ENCODE measurements around the gene BATF2.
"Not testable (repeated sequence)": the region's sequence is repeated elsewhere in the genome, so short reads cannot be mapped to it uniquely, and the experiment has no call there.

BATF2 gene

GRCh38 chr11:64996710-64997380 is at the start of gene BATF2:
Gene BATF2, minus strand, starts transcription at chr11:64996971. Its CDS starts 57 bp downstream, at chr11:64996914.
- DNase-seq, result peak; percentile 92

GRCh38 chr11:65045728-65046127 is 49.0 kb upstream of the BATF2 start:
- no peak for DNase-seq

DNA sequence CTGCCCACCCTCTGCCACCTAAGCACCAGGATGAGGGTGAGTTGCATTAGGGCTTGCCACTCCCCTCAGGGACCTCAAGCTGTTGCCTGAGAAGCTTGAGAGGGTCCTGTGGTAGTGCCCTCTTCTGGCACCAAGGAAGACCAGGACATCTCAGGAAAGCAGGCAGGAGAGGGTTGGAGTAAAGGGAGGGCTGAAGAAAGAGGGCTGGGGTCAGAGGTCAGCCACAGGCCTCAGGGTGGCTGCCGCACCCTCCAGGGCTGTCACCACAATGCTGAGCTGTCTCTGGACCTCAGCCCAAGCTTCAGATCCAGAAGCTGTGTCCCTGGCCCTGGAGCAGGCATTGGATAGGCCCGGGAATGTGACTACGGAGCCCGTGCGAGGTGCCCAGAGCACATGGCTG is 48.3 kb upstream of the BATF2 start:
- no peak for DNase-seq

- DNase-seq, result no peak
Observed at GRCh38 chr11:65043881-65044501, 47.2 kb upstream of the BATF2 start.

- no peak for DNase-seq
Observed at GRCh38 chr11:65042891-65043290, 46.1 kb upstream of the BATF2 start.

GRCh38 chr11:65040847-65041622 is 44.3 kb upstream of the BATF2 start, which contains the start of gene SAC3D1:
Gene SAC3D1, plus strand, starts transcription at chr11:65041210. Its CDS starts 83 bp downstream, at chr11:65041293.
- peak; percentile 98 for DNase-seq

DNA sequence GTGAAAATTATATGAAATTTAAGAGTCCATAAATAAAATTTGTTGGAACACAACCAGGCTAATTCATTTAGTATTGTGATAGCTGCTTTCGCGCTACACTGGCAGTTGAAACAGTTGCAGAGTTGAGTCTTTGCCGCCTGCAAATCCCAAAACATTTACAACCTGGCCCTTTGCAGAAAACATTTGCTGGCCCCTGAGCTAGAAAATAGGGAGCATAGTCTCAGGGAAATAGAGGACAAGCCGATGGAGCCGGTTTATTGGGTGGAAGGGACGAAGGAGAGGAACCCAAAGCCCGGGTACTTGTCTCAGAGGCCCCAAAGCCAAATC is 43.7 kb upstream of the BATF2 start:
- no peak for DNase-seq

GRCh38 chr11:65036931-65037330 is 40.2 kb upstream of the BATF2 start:
- no peak for DNase-seq

- DNase-seq, result no peak
Observed at GRCh38 chr11:65035579-65035978, 38.8 kb upstream of the BATF2 start.

GRCh38 chr11:65034423-65034822 is 37.7 kb upstream of the BATF2 start:
- no peak for DNase-seq

DNA sequence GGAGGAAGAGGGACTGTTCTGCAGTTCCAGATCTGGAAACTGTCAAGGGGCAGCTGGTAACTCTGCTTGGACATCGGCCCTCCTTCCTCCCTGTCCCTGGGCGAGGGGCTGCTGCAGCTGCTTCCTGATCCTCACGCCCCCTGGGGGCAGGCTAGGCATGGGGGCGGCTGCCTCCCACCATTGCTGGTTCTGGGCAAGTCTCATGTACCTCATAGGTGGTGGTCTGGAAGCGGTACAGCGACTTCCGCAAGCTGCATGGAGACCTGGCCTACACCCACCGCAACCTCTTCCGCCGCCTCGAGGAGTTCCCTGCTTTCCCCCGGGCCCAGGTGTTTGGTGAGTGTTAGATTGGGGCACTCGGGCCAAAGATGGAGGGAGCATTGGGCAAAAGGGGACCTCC is 35.4 kb upstream of the BATF2 start:
- no peak for DNase-seq

- peak; percentile 97 for DNase-seq
Observed at GRCh38 chr11:65027213-65028067, 30.7 kb upstream of the BATF2 start, which contains the start of gene SNX15. Gene SNX15, plus strand, starts transcription at chr11:65027439. Its CDS starts 99 bp downstream, at chr11:65027538.

- no peak for DNase-seq
Observed at GRCh38 chr11:65026810-65027209, 30.0 kb upstream of the BATF2 start.

DNA sequence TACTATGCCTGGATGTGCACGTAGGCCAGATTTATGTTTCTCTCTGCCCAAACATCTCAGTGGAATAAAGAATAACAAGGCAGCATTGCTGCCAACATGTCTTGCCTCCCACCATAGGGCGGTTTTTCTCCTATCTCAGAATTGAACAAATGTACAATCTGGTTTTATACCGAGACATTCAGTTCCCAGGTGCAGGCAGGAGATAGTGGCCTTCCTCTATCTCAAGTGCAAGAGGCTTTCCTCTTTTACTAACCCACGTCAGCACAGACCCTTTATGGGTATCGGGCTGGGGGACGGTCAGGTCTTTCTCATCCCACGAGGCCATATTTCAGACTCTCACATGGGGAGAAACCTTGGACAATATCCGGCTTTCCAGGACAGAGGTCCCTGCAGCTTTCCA is 26.7 kb upstream of the BATF2 start:
- DNase-seq, result not testable (repeated sequence)

DNA sequence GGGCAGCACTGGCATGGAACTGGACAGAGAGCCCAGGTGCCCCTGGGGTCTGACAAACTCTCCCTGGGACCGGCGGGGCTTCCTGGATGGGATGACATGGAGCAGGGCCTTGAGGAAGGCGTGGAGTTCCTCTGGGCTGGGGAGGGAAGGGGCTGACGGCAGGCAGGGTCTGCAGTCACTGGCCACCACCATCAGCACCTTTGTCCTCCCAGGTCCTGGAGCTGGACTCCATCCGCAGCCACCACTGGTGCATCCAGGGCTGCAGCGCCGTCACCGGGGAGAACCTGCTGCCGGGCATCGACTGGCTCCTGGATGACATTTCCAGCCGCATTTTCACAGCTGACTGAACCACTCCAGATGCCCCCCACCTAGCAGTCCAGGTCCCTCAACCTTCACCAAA is 24.7 kb upstream of the BATF2 start:
- no peak for DNase-seq

GRCh38 chr11:65021003-65021402 is 24.2 kb upstream of the BATF2 start:
- DNase-seq, result no peak

DNA sequence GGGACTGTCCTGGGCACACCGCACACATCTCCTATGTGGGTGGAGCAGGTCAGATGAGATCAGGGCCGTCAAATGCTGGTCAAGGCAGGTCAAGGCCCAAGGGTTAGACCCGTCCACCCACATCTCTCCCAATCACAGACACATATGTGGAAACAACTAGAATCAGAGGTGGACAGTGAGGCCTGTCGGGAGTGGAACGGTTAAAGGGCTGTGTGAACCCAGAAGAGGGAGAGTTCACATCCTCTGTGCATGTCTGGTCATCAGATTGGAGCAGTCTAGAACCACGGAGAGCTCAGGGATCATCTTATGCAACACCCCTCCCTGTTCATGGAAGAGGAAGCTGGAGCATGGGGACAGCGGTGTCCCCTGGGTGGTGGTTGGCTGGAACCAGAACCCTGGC is 23.1 kb upstream of the BATF2 start:
- DNase-seq, result no peak

- no peak for DNase-seq
Observed at GRCh38 chr11:65017937-65018336, 21.2 kb upstream of the BATF2 start.

DNA sequence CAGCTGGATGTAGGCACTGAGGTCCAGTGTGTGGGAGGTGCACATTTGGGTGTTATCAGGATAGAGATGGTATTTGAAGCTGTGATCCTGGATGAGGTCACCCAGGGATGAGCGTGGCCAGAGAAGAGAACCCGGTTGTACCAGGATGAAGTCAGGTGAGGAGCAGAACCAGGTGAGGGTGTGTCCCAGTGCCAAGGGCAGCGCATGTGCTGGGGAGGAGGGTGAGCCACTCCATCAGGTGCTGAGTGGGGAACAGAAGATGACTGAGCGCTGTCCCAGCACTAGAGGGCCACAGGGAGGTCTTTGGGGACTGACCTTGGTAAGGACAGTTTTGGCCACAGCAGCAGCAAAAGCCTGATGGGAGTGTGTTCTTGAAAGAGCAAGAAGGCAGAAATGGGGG is 19.9 kb upstream of the BATF2 start:
- DNase-seq, result no peak

DNA sequence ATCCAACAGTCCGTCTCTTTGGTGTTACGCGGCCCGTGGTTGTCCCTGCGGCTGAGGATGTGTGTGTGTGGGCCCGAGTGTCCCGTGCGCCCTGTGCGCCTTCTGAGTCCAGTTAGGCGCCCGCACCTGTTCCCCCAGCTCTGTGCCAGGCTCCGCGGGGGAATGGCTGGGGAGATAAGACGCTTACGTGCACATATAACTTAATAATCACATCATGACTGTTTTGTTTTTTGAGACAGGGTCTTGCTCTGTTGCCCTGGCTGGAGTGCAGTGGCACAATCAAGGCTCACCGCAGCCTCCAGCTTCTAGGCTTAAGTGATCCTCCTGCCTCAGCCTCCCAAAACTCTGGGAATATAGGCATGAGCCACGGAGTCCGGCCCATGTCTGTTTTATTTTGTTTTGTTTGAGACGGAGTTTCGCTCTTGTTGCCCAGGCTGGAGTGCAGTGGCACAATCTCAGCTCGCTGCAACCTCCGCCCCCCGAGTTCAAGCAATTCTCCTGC is 18.0 kb upstream of the BATF2 start:
- DNase-seq, result peak; percentile 66

- peak; percentile 94 for DNase-seq
Observed at GRCh38 chr11:65013888-65014725, 17.3 kb upstream of the BATF2 start, which contains the start of gene ARL2. Gene ARL2, plus strand, starts transcription at chr11:65014160. Its CDS starts 48 bp downstream, at chr11:65014208.

Measured in NCI-H82 (cell line).